GM10248 (cell line): ENCODE data around the gene SLIT3.

Source experiments
- CTCF ChIA-PET: fragments of 300-600 bp; sonication (Branson Sonifier 250); formaldehyde crosslinking; extraction: SDS; loops from one replicate; lab custom pipeline; 2021; ENCODE audit warnings: antibody characterized with exemption; lab: Yijun Ruan, JAX
- POLR2A ChIA-PET: fragments of 350-650 bp; sonication (Branson Sonifier 250); formaldehyde crosslinking; extraction: SDS; loops from one replicate; lab custom pipeline; 2020; ENCODE audit warnings: antibody characterized with exemption; lab: Yijun Ruan, JAX
- DNase-seq: peaks from one replicate; pipeline ENCODE4 v3.0.0; 2012; ENCODE audit errors: extremely low spot score
- TF ChIP-seq, protein P1 (sequence below): IDR thresholded peaks from 2 replicates; pipeline ENCODE4 v1.5.1; 2012; ENCODE audit warnings: mild to moderate bottlenecking, low read depth; ENCODE audit errors: extremely low read depth, missing control alignments, control extremely low read depth

SLIT3 gene

DNA sequence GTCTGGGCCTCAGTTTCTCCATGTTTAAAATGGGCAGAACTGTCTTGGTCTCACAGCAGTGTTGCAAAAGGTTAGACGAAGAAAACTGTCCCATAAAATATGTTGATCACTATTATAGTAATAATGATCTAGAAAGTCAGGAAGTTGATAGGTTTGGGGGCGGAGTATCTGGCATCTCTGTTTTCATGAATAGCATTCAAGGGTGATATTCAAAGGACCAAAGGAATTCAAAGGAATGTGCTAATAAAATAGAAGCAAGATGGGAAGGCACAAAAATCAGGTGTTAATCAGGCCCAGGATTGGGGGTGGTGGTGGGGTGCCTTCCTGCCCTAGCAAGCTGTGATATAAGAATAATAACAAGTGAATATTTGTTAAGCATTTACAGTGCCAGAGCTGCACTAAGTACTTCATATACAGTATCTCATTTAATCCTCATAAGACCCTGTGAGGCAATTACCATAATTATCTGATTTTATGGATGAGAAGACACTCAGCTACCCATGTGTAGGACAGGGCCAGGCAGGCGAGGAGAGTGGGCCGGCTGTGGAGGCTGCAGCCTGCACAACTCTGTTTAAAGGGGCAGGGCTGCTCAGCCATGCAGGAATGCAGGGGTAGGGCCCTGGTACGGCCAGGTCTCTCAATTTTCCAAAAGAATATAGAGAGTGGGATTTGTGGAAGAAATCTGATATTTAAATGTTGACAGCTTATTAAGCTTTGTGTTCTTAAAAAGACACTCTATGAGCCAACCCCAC, 579.8 kb downstream of the SLIT3 start:
- POLR2A ChIA-PET: no interaction called here
- TF ChIP-seq, protein P1, sequence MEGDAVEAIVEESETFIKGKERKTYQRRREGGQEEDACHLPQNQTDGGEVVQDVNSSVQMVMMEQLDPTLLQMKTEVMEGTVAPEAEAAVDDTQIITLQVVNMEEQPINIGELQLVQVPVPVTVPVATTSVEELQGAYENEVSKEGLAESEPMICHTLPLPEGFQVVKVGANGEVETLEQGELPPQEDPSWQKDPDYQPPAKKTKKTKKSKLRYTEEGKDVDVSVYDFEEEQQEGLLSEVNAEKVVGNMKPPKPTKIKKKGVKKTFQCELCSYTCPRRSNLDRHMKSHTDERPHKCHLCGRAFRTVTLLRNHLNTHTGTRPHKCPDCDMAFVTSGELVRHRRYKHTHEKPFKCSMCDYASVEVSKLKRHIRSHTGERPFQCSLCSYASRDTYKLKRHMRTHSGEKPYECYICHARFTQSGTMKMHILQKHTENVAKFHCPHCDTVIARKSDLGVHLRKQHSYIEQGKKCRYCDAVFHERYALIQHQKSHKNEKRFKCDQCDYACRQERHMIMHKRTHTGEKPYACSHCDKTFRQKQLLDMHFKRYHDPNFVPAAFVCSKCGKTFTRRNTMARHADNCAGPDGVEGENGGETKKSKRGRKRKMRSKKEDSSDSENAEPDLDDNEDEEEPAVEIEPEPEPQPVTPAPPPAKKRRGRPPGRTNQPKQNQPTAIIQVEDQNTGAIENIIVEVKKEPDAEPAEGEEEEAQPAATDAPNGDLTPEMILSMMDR: no peak
- CTCF ChIA-PET: interaction anchor here (1.3 to 1.5 kb wide), 2 partner anchors 16 to 27 kb away, joined by 4 read pairs; no protein-coding TSS in a partner anchor

DNA sequence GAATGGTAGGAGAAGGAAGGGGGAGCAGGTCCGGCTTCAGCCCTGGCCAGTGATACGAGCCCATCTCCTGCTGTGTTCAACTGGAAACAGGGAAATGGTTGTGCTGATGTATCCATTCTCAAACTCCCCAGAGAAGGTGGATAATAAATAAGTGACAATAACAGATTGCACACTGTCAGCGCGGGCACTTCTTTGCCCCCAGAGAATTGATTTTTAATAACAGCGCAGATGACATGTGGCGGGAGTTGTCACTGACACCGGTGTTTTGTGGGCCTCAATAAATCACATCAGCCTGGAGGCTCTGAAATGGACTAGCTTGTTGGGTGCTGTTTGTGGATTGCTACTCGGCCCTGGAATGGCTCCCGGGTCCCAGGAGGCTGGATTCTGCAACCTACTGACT, 580.4 kb downstream of the SLIT3 start:
- TF ChIP-seq, protein P1: no peak
- no peak for DNase-seq
- CTCF ChIA-PET: no interaction called here
- POLR2A ChIA-PET: no interaction called here

More for the DNA sequence above, 579.8 kb downstream of the SLIT3 start:
- DNase-seq: no peak

DNA sequence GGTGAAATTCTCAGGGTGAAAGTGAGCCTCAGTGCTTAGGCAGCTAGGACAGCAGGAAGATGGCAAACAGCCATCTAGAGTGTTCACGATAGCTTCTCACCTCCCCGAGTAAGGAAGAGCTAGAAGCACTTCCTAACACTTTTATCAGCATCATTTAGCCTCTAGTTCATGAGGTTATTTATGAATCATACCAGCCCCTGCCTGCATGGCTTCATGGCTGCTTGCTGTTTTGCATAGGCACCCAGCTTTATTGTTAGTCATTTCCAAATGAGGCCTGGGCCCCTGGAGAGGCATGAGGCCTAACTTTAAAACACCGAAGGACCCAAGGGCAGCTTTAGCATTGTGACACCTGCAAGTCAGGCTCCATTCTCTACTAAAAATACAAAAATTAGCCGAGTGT, 586.9 kb downstream of the SLIT3 start:
- POLR2A ChIA-PET: no interaction called here
- CTCF ChIA-PET: interaction anchor here (1.1 to 1.3 kb wide), 2 partner anchors 47 to 494 kb away, joined by 3 read pairs; no protein-coding TSS in a partner anchor
- no peak for DNase-seq
- TF ChIP-seq, protein P1: no peak

DNA sequence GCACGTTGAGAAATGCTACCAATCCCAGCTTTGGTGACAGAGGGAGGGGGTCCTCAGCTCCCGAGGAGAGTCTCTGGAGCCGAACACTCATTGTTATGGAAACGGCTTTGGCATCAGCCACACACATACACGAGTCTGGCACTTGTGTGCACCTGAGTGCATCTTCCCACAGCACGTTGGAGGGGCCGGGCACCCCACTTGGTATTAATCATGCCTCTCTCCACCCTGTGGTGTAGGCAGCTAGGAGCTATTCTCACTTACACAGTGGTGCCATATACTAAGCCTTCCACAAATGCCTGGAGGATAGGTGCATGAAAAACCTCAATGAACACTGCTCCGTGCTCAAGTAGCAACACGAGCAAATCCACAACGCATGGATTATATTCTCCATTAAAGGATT, 587.9 kb downstream of the SLIT3 start:
- ChIA-PET POLR2A (no interaction called here), CTCF (interaction anchor here (1.1 to 1.3 kb wide), 2 partner anchors 46 to 493 kb away, joined by 3 read pairs; no protein-coding TSS in a partner anchor)
- no peak for DNase-seq
- TF ChIP-seq, protein P1: no peak

DNA sequence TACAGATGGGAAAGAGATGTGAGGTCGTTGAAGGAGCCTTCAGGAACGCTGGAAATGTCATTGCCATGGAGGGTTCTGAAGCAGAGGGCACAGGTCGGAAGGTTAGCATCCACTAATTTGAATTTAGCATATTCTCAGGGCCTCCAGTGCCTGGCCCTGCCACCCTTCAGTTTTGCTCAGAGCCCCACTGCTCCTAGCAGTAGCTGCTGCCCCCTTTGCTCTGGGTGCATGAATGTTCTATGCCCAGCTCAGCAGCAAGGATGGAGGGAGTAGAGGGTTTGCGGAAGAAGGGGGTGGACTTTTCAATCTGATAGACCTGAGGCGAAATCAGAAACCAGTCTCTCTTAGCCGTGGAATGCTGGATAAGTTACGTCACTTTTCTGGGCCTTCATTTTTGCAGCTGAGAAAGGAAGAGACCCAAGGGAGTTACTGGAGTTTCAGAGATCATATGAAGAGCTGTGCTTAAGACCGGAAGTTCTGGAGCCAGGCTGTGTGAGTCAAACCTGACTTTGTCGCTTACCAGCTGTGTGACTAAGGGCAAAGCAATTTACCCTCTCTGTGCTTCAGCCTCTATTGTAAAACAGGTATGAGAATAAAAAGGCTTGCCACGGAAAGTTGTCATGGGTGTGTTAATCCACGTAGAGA, 588.5 kb downstream of the SLIT3 start:
- TF ChIP-seq, protein P1: no peak
- ChIA-PET CTCF (no interaction called here), POLR2A (no interaction called here)
- no peak for DNase-seq

DNA sequence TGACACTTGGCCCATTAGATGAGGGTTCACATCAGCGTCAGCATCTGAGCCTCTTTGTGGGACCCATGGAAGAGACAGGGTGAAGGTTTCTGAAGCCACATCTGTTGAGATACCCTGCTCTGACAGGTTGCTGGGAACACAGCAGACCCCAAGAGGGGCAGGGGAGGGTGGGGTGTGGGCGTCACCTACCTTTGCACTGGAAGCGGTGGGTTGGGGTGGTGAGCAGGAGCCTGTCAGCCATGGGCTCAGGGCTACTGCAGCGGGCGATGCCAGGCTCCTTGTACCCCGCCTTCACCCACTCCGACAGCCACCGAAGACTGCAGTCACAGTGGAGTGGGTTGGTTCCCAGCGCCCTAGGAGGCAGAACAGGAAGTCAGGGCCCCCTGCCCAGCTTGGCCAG, 590.2 kb downstream of the SLIT3 start:
- no peak for DNase-seq
- CTCF ChIA-PET: no interaction called here
- POLR2A ChIA-PET: no interaction called here
- TF ChIP-seq, protein P1: no peak
